GM19240 (cell line): ENCODE data around the gene STK26.
"Not testable (repeated sequence)": the region's sequence is repeated elsewhere in the genome, so short reads cannot be mapped to it uniquely, and the experiment has no call there.

Experiments used
- DNase-seq: peaks from one replicate; pipeline ENCODE4 v3.0.0; 2011; ENCODE audit warnings: low spot score; ENCODE audit not compliant: insufficient read length

STK26 gene

DNA sequence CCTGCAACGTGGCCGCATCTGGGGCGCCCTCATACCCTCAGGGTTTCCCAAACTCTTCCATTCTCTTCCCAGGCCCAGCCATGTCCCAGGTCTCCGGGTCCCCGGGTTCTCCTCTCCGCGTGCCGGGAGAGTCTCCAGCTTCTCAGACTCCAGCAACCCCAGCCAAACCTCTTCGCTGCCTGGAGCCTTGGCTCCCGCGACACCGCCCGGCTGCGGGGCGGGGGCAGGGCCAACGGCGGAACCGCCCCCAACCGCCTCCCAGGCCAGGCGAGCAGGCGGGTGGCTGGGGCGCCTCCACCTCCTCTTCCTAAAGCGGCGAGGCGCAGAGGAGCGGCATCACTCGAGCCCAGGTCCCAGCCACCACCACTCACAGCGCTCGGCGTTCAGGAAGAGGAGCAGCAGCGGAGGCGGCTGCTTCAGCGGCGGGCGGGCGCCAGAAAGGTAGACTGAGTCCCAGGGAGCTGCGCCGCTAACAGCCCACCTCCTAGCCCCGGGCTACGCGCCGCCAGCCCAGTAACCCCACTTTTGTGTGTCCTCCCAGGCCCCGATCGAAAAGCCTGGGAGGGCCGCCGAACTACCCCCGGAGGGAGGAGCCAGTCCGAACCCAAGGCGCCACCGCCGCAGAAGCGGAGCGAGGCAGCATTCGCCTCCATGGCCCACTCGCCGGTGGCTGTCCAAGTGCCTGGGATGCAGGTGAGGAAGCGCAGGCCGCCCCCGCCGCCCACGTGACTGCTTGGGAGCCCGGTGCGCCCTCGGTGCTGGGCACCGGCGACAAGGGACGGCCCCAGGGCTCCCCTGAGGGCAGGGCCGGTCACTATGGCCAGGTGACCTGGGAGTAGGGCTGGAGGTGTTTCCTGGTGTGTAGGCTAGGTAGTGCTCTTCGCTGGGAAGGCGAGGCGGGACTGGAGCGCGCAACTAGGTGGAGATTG lies at the start of gene STK26:
TSS of gene STK26 (plus strand) at position 336 of the 929 bp plus-strand sequence. CDS start at position 652, 316 bp downstream.
- DNase-seq, result peak; percentile 11

DNA sequence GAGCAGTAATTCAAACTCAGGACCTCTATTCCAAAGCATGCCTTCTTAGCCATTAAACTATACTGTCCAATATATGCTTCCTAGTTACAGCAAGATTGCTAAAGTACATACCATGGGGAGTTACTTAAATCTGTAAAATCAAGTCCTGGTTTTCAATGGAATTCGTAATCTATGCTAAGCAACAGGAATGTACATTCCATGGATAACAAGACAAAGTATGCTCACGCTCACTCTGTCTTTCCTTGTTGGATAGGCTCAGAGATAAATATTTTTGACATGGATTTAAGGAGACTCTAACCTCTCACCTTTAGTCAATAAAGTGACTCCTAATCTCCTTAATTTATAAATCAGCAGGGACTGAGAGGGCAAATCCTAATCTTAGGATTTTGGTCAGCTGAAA lies 47.3 kb upstream of the STK26 start:
- DNase-seq, result no peak

DNA sequence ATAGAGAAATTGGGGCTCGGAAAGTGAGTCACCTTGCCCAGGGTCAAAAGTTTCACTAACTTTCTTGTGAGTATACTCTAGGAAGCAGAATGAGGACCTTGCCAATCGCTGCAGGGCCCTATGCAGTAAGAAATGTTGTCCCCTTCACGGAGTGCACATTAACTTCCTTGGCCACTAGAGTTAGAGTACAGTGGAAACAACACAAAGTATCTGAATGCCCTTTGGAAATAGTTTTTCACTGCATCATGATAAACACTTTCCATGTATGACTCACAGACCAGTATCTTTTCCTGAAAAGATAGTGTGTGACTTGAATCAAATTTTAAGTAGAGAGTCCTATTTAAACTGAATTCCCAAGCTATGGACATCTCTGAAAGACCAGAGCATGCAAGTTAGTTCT lies 45.5 kb upstream of the STK26 start:
- no peak for DNase-seq

DNA sequence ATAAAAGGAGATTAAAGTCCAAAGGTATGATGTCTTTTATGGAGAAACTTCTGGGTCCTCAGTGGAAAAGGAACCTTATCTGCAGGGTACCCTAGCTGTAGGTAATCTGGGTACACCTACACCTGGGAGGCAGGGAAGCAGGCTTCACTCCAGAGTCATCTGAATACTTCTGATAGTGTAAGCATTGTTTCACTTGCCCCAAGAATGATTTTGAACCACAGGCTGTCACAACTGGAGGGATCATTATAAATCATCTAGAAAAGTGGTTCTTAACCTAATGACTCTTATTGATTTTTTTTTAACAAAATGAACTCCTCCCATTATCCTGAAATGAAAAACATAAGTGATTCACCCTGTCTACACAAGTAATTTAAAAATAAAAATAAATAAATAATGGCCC lies 44.0 kb upstream of the STK26 start:
- DNase-seq, result no peak

DNA sequence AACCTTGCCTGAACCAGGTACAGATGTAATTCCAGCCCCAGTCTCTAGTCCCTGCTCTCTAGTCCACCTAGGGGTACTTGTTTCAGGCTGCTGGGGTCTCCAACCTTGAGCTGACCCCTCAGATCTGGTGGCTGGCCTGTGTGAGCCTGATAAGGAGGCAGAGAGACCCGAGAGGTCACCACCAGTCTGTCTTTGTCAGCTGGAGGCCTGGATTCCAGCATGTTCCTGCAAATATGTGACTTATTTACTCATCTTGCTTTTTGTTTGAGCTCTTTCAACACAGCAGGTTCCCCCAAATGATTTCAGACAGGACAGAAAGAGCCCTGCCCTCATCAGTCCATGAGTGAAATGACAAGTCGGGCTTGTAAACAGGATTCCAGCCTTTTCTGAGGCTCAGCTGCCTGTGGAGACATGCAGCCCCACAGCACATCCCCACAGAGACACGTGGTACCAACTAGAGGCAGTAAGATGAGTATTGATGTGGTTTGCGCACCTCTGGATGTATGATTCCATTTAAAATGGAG lies 37.5 kb upstream of the STK26 start:
- no peak for DNase-seq

DNA sequence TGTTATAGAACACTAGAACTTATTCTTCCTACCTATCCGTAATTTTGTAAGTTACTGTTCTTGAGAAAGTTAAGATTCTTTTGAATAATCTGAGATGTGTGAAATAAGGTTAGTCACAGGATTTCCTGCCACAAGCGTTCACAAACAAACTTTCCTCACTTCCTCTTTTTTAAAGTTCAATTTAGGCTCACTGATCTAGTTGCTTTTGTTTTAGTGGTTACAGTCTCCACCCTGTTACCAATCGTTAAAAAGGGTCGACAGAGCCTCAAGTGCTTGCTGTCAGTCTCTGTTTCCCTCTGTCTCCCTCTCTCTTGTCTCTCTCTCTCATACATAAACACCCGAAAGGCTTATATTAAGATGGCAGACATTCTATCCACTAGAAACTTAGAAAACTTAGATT lies 35.9 kb upstream of the STK26 start:
- DNase-seq, result peak; percentile 14

DNA sequence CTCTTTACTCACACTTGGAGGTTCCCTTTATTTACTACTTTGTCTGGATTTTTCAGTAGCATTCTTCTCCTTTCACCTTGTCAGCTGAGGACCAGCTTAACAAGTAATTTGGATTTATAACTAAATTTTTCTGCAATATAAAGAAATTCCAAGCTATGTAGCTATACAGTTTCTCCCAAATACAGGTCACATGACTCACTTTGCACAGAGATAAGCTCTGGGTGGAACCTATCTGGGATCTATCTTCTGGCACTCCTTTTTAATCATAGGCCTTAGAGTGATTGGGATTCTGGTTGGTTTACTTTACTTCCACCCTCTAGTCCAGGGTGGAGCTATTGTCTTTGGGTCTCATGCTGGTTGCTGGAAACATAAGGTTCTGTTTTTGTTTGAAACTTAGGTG lies 34.9 kb upstream of the STK26 start:
- DNase-seq, result no peak

DNA sequence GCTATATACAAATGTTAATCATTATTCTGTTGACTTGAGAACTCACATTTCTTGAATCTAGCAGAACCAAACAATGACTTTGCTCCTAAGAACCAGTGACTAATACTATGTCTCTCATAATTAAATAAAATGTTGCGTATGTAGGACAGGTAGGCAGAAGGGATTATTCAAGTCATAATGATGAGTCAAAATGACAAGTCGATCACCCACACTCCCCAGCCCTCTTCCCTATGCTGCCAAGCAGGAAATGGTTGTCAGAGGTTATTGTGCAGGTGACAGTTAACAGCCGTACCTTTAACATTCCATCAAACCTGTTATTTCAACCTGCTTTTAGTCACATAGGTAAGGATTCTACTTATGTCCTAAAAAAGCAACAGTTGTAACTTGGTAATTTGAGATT lies 22.0 kb upstream of the STK26 start:
- no peak for DNase-seq

DNA sequence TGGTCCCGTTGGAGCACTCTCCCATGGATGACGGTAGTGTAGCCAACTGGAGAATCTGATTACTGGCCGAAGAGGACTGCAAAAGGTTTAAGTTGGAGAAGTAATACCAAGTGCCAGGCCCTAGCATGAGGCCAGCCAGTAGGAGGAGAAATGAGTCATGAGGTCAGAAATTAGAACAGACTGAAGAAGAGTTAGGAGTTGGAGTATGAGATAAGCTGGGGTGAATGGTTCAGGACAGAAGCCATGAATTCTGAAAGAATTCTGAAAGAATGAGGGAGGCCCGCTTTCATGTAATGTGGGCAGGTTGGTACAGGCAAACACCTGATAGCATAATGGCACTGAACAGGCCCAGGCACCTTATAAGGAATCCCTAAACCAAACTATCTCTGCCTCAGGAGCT lies 18.4 kb upstream of the STK26 start:
- DNase-seq, result no peak

DNA sequence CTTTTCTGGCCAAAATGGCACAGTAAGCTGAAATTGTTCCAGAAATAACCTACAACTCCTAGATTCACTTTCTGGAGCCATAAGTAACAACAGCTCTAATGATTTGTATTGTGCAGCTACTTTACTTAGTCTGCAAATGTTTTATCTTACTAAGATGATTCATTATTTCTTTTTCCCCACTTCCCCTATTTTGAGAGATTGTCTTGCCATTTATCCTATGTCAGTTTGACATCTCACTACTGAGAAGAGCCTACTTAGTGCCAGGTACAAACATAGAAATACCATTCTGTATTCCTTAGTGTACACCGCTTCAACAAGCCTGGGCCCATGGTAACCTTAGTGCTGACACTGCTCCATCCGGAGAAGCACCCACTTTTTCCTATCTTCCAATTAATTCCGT lies 13.8 kb upstream of the STK26 start:
- no peak for DNase-seq

DNA sequence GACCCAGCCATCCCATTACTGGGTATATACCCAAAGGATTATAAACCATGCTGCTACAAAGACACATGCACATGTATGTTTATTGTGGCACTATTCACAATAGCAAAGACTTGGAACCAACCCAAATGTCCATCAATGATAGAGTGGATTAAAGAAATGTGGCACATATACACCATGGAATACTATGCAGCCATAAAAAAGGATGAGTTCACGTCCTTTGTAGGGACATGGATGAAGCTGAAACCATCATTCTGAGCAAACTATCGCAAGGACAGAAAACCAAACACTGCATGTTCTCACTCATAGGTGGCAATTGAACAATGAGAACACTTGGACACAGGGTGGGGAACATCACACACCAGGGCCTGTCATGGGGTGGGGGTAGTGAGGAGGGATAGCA lies 12.9 kb upstream of the STK26 start:
- not testable (repeated sequence) for DNase-seq

DNA sequence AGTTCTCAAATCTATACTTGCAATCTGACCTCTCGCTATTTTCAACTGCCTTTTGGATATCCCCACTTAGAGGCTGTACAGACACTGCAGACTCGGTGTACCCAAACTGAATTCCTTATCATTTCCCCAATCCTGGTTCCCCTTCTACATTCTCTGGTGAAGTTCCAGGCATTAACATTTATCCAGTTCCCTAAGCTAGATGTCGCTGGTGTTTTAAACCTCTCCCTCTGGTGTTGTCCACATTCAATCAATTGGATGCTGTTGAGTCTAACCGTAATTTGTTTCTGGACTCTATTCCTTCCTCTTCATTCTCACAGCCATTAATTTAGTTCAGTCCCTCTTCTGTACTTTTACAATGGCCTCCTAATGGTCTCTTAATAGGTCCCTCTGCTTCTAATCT lies 7.2 kb upstream of the STK26 start:
- DNase-seq, result no peak

DNA sequence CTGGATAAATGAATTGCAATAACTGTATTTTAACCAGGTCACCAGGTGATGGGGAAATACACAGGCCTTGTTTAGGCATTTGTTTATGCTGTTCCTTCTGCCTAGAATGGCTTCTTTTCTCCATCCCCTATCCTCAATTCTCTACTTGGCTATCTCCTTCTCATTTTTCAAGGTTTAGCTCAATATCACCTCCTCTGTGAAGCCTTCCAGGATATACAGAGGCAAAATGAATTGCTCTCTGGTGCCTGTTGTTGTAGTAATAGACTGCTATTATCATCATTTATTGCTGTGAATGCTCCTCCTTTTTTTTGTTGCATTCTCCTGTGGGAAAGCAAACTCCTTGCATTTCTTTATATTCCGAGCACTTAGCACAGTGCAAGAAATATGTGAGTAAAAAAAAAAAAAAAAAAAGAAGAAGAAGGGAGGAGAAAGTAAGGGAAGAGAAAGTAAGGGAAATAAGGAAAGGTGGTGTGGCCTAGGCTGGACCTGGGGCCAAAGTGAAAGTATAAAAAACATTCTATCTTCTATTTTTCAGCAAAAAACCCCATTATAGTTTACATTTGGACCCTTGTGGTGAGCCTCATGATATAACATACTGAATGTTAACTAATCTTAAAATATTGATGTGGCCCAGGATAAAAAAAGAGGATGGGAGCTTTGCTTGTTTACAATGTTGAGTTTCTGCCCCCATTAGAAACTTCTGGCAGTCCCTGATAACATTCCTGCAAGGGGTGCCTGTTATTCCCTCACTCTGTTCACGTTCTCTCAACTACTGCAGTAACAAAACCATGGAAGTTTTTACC lies 6.3 kb upstream of the STK26 start:
- no peak for DNase-seq

DNA sequence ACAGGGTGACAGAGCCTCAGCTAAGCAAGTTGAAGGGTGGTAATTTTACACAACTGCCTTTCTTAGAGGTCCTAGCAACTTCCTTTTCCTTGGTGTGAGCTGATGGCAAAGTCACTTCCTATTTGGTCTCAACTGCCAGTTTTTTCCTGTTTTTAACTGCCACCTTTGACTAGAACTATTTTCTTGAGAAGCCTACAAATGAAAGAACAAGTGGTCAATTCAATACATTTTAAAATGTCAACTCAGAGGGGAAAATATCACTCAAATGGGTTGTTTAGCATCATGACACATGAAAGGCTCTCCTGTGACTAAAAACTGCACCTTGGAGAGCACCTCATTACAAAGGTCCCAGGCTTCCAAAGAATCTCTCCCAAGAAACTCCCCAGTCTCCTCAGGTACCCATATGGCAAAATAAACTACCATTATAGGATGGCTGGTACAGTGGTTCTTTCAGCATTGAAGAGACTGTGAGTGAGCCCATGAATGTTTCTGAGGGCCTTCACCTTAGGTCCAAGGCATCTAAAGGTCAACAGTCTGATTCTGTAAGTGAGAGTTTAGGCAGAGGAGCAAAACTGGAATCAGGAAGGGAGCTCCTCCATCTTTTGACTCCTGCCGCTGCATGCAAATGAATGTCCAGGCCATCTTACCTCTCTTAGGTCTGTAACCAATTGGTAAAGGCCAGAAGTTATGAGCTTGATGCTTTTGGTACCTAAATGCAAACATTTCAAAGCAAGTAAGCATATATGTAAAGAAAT lies 5.5 kb upstream of the STK26 start:
- DNase-seq, result no peak

DNA sequence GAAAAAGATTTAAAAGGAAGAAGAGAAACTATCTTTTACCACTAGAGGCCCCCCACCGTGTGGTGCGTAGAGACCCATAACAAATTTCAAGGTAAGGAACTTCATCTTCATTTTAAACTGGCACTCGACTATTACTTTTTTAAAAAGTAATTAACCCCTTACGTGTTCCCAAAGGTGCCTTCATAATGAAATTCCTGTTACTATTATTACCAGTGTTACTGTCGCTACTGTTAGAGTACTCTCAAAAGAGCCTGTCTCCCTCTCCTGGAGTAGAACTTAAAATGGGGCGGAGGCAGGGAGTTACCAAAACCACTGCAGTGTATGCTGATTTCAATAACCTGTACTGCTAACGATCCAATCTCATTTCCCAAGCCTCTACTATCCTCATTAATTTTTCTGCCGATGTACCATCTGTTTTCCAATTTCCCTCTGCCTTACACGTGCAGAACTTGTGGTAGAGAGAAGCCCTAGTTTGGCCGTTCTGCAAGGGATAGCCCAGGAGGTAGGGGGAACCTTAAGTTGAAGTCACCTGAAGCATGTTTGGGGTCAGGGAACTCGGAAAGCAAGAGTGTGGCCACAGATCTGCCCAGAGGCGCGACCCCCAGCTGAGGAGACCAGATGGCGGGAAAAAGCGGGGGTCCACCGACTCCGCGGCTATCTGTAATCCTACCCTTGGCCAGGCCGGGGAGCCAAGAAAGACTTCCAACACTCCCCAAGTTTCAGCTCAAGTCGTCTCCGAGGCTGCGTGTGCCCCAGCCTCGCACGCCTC lies 720 bp upstream of the STK26 start:
- DNase-seq, result no peak

DNA sequence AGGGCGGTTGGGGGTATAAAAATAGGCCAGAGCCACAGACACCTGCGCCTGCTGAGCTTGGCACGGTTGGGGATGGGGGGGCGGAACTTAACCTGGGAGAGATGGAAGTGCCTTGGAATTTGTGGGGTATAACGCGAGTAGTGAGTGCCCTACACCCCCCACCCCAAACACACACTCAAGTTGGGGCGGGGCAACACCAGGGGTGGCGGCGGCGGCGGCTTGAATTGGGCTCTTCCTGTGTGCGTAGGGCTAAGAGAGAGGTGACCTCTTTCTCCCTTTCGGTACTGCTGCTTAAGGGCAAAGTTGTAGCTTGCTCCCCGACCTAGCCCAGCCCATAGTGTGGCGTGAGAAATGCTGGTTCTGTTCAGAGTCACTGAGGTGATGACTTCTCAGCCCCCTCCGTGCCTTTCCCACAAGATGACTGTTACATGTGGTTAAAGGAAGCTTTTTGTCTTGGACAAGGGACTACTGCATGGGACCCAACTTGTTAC lies 839 bp downstream of the STK26 start:
- no peak for DNase-seq

DNA sequence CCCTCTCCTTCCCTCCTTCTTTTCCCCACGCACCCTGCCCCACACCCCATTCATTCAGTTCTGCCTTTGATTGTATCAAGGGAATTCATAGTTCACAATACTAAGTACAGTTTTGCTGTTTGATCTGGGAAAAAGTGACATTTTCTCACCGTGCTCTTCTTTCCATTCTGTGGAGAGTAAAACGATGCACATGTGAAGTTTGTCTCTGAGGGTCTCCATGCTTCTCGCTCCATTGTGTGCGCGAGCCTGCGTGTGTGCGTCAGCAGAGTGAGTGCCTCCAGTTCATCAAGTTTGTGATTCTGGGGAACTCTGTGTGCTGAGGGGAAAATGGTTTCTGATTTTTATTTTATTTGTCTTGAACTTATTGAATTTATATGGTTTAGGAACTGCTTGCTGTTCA lies 1.9 kb downstream of the STK26 start:
- no peak for DNase-seq

DNA sequence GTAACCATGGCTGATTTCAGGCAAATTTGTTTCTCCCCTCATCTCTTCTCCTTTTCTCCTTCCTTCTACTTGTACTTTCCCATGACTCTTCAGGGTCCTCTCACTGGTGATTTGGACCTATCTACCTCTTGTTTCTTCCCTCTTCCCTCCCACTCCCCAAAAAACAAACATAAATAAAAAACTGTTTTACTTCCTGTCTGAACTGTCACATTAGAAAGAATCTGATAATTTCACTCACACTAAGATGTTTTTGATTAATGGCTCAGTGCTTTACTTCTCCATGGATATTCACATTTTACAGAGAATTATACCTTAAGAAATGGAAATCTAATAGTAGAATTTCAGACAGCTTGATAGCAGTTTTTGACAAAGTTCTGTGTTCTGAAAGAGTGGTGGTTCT lies 7.2 kb downstream of the STK26 start:
- DNase-seq, result no peak

DNA sequence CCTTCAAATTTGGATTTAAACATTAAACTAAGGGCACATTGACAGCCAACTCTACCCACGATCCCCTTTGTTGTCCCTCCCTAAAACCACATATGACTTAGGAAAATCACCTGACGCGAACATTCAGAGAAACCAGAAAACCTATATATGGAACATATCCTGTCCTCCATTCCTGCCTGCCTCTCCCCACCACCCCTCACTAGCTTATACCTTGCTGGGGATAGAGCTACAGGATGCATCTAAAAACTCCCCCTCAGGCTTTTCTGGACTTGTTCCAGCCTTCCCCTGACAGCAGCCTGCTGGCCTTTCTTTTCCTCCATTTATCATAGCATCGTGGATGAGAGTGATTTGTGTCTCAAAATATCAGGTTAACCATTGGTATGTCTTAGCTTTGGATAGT lies 8.8 kb downstream of the STK26 start:
- DNase-seq, result no peak

DNA sequence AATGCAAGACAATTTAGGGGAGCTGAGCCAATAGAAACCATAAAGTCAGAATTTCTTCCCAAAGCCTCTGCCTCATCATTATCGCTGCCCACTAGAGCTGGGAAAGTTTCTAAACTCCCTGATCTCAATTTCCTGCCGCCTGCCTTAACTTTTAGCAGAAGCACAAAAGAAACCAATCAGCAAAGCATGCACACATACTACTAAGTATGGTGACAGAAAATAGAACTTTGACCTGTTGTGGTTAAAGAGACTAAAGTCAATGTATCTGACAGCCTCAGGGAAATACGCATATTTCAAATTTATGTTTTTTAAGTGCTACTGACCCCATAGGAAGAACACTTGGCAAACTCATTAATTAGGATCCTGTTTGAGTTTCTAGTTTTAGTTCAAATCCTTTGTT lies 10.1 kb downstream of the STK26 start:
- DNase-seq, result no peak

DNA sequence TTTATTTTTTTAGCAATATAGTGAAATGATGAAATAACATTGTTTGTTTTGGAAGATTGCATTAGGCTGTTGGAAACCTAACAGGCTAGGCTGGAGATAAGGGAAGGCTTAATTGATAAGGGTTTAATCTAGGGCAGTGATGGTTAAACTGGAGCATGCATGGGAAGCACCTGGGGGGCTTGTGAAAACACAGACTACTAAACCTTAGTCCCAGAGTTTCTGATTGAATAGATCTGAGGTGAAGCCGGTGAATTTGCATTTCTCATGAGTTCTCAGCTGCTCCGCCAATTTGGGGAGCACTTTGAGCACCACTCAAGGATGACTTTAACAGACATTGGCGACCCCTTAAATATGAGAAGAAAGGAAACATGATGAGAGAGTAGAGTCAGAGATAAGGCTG lies 11.5 kb downstream of the STK26 start:
- DNase-seq, result no peak
